Measurements from ENCODE around the gene ERBB3.

The ERBB3 gene

DNA sequence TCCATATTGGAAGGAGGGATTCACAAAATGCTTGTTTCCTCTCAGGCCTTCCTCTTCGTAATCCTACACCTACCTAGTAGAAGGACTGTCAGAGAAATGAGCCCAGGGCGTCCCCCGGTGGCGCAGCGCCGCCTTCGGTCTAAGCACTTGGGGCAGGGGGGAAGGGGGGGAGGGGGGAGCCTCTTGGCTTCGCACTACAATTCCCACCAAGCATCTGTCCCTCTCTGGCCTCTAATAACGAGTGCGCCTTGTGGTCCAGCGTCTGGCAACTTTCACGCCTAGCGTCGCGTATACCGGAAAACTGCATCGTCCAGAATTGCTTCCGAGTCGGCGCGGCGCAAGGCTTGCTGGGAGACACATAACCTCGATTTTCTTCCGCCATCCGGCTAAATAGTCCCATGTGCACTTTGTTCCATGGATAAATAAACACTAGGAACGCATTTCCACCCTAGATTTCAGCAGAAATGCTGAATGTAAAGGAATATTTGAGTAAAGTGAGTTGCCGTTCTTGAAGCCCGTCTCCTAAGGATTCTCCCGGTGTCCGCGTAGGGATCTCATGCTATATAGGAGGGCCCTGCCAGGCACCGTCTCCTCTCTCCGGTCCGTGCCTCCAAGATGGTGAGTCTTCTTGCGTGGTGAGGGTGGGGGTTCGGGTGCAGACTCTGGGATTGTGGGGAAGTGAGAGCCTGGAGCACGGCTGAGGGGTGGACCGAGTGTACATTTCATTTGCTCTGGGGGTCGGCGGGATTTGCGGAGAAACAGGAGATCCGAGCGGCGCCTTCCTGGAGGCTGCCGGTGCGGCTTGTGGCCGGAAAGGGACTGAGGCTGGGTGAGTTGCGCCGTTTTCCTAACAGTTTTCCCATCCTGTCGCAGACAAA lies 38.2 kb upstream of the ERBB3 start, which contains the start of gene RPS26 (continued):
- TF ChIP-seq, protein P1, sequence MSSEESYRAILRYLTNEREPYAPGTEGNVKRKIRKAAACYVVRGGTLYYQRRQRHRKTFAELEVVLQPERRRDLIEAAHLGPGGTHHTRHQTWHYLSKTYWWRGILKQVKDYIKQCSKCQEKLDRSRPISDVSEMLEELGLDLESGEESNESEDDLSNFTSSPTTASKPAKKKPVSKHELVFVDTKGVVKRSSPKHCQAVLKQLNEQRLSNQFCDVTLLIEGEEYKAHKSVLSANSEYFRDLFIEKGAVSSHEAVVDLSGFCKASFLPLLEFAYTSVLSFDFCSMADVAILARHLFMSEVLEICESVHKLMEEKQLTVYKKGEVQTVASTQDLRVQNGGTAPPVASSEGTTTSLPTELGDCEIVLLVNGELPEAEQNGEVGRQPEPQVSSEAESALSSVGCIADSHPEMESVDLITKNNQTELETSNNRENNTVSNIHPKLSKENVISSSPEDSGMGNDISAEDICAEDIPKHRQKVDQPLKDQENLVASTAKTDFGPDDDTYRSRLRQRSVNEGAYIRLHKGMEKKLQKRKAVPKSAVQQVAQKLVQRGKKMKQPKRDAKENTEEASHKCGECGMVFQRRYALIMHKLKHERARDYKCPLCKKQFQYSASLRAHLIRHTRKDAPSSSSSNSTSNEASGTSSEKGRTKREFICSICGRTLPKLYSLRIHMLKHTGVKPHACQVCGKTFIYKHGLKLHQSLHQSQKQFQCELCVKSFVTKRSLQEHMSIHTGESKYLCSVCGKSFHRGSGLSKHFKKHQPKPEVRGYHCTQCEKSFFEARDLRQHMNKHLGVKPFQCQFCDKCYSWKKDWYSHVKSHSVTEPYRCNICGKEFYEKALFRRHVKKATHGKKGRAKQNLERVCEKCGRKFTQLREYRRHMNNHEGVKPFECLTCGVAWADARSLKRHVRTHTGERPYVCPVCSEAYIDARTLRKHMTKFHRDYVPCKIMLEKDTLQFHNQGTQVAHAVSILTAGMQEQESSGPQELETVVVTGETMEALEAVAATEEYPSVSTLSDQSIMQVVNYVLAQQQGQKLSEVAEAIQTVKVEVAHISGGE (tag by site-specific recombination; conservative IDR thresholded peaks at IDR 0.05; ENCODE audit: low read depth) = peak; percentile 95
- TF ChIP-seq ZNF433 (tag by site-specific recombination; IDR thresholded peaks at IDR 0.05; ENCODE audit: low read depth) (no peak), RBAK (tag by site-specific recombination; IDR thresholded peaks at IDR 0.05) (no peak), ZNF48 (tag by site-specific recombination; IDR thresholded peaks at IDR 0.05) (no peak), GLIS1 (tag by site-specific recombination; IDR thresholded peaks at IDR 0.05) (peak; percentile 47; the same call in 1 of the 2 replicates), ZNF596 (tag by site-specific recombination; IDR thresholded peaks at IDR 0.05) (no peak), ZNF112 (tag by site-specific recombination; IDR thresholded peaks at IDR 0.05) (no peak), ZNF626 (tag by site-specific recombination; IDR thresholded peaks at IDR 0.05) (no peak), ZNF837 (tag by site-specific recombination; IDR thresholded peaks at IDR 0.05) (no peak), ZNF146 (tag by site-specific recombination; IDR thresholded peaks at IDR 0.05) (peak; percentile 86), ZNF544 (tag by site-specific recombination; IDR thresholded peaks at IDR 0.05) (no peak), ZNF548 (tag by site-specific recombination; IDR thresholded peaks at IDR 0.05) (0 out of 2 replicates have a peak, but pooled peaks have one; percentile 7), TCF7L2 (IDR thresholded peaks at IDR 0.05; ENCODE audit: borderline replicate concordance, low read depth, low read length) (no peak), GFI1B (tag by site-specific recombination; IDR thresholded peaks at IDR 0.05) (0 out of 2 replicates have a peak, but pooled peaks have one; percentile 5), ZBTB48 (tag by site-specific recombination; IDR thresholded peaks at IDR 0.05) (peak; percentile 98), ZSCAN23 (tag by site-specific recombination; IDR thresholded peaks at IDR 0.05) (peak; percentile 96), ZNF23 (tag by site-specific recombination; IDR thresholded peaks at IDR 0.05; ENCODE audit: borderline replicate concordance) (no peak), ZNF558 (tag by site-specific recombination; IDR thresholded peaks at IDR 0.05) (peak; percentile 87; the same call in 1 of the 2 replicates)
- TF ChIP-seq, protein P2, sequence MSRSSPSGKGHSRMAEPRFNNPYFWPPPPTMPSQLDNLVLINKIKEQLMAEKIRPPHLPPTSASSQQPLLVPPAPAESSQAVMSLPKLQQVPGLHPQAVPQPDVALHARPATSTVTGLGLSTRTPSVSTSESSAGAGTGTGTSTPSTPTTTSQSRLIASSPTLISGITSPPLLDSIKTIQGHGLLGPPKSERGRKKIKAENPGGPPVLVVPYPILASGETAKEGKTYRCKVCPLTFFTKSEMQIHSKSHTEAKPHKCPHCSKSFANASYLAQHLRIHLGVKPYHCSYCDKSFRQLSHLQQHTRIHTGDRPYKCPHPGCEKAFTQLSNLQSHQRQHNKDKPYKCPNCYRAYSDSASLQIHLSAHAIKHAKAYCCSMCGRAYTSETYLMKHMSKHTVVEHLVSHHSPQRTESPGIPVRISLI (tag by site-specific recombination; IDR thresholded peaks at IDR 0.05) = no peak
- TF ChIP-seq, protein P3, sequence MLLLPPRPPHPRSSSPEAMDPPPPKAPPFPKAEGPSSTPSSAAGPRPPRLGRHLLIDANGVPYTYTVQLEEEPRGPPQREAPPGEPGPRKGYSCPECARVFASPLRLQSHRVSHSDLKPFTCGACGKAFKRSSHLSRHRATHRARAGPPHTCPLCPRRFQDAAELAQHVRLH (tag by site-specific recombination; IDR thresholded peaks at IDR 0.05) = peak; percentile 98
- TF ChIP-seq, protein P4, sequence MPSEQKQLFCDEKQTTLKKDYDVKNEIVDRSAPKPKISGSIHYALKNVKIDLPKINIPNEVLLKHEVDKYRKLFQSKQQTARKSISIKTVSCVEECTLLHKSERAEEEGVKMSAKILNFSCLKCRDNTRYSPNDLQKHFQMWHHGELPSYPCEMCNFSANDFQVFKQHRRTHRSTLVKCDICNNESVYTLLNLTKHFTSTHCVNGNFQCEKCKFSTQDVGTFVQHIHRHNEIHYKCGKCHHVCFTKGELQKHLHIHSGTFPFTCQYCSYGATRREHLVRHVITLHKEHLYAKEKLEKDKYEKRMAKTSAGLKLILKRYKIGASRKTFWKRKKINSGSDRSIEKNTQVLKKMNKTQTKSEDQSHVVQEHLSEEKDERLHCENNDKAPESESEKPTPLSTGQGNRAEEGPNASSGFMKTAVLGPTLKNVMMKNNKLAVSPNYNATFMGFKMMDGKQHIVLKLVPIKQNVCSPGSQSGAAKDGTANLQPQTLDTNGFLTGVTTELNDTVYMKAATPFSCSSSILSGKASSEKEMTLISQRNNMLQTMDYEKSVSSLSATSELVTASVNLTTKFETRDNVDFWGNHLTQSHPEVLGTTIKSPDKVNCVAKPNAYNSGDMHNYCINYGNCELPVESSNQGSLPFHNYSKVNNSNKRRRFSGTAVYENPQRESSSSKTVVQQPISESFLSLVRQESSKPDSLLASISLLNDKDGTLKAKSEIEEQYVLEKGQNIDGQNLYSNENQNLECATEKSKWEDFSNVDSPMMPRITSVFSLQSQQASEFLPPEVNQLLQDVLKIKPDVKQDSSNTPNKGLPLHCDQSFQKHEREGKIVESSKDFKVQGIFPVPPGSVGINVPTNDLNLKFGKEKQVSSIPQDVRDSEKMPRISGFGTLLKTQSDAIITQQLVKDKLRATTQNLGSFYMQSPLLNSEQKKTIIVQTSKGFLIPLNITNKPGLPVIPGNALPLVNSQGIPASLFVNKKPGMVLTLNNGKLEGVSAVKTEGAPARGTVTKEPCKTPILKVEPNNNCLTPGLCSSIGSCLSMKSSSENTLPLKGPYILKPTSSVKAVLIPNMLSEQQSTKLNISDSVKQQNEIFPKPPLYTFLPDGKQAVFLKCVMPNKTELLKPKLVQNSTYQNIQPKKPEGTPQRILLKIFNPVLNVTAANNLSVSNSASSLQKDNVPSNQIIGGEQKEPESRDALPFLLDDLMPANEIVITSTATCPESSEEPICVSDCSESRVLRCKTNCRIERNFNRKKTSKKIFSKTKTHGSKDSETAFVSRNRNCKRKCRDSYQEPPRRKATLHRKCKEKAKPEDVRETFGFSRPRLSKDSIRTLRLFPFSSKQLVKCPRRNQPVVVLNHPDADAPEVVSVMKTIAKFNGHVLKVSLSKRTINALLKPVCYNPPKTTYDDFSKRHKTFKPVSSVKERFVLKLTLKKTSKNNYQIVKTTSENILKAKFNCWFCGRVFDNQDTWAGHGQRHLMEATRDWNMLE (tag by site-specific recombination; conservative IDR thresholded peaks at IDR 0.05; ENCODE audit: low read depth) = peak; percentile 99
- TF ChIP-seq, protein P5, sequence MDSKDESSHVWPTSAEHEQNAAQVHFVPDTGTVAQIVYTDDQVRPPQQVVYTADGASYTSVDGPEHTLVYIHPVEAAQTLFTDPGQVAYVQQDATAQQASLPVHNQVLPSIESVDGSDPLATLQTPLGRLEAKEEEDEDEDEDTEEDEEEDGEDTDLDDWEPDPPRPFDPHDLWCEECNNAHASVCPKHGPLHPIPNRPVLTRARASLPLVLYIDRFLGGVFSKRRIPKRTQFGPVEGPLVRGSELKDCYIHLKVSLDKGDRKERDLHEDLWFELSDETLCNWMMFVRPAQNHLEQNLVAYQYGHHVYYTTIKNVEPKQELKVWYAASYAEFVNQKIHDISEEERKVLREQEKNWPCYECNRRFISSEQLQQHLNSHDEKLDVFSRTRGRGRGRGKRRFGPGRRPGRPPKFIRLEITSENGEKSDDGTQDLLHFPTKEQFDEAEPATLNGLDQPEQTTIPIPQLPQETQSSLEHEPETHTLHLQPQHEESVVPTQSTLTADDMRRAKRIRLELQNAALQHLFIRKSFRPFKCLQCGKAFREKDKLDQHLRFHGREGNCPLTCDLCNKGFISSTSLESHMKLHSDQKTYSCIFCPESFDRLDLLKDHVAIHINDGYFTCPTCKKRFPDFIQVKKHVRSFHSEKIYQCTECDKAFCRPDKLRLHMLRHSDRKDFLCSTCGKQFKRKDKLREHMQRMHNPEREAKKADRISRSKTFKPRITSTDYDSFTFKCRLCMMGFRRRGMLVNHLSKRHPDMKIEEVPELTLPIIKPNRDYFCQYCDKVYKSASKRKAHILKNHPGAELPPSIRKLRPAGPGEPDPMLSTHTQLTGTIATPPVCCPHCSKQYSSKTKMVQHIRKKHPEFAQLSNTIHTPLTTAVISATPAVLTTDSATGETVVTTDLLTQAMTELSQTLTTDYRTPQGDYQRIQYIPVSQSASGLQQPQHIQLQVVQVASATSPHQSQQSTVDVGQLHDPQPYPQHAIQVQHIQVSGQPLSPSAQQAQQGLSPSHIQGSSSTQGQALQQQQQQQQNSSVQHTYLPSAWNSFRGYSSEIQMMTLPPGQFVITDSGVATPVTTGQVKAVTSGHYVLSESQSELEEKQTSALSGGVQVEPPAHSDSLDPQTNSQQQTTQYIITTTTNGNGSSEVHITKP (tag by site-specific recombination; IDR thresholded peaks at IDR 0.05) = peak; percentile 56

Measured in HEK293 (cell line).